MM.1S (cell line): ENCODE results near the gene TET2.

Experiments used
- DNase-seq: peaks from one replicate; pipeline ENCODE4 v3.0.0-alpha.2; 2015
- H2AFZ ChIP-seq: fragments of 300-600 bp; sonication (generic); 2 replicates; pipeline ENCODE4 v1.6.0; 2016; ENCODE audit warnings: antibody characterized with exemption, low read length
- H3F3A ChIP-seq: fragments of 300-600 bp; sonication (generic); 2 replicates; pipeline ENCODE4 v1.6.1; 2016; ENCODE audit warnings: mild to moderate bottlenecking, antibody characterized with exemption, low read length, moderate library complexity, mixed read lengths; ENCODE audit not compliant: insufficient read depth
- H3K27ac ChIP-seq: fragments of 300-600 bp; sonication (generic); 2 replicates; pipeline ENCODE4 v1.5.1; 2016; ENCODE audit warnings: mild to moderate bottlenecking, low read length
- H3K27me3 ChIP-seq: fragments of 300-600 bp; sonication (generic); replicated peaks from 2 replicates; pipeline ENCODE4 v1.6.0; 2016; ENCODE audit warnings: low read length; ENCODE audit not compliant: insufficient read depth
- H3K36me3 ChIP-seq: fragments of 300-600 bp; sonication (generic); replicated peaks from 2 replicates; pipeline ENCODE4 v1.6.1; 2016; ENCODE audit warnings: mild to moderate bottlenecking, low read length, mixed read lengths; ENCODE audit not compliant: insufficient read depth
- H3K4me1 ChIP-seq: fragments of 300-600 bp; sonication (generic); 2 replicates; pipeline ENCODE4 v1.6.1; 2016; ENCODE audit warnings: low read length, mixed read lengths
- H3K4me2 ChIP-seq: fragments of 300-600 bp; sonication (generic); 2 replicates; pipeline ENCODE4 v1.6.0; 2016; ENCODE audit warnings: low read depth, low read length
- H3K4me3 ChIP-seq: fragments of 300-600 bp; sonication (generic); 2 replicates; pipeline ENCODE4 v1.5.1; 2016; ENCODE audit warnings: low read length, mixed read lengths
- H3K79me2 ChIP-seq: fragments of 300-600 bp; sonication (generic); 2 replicates; pipeline ENCODE4 v1.6.1; 2016; ENCODE audit warnings: mixed run types, low read length, mixed read lengths
- H3K9ac ChIP-seq: fragments of 300-600 bp; sonication (generic); 2 replicates; pipeline ENCODE4 v1.6.1; 2016; ENCODE audit warnings: low read length, mixed read lengths
- H3K9me2 ChIP-seq: fragments of 300-600 bp; sonication (generic); replicated peaks from 2 replicates; pipeline ENCODE4 v1.6.1; 2016; ENCODE audit warnings: mild to moderate bottlenecking, low read length, mixed read lengths; ENCODE audit not compliant: insufficient read depth
- H3K9me3 ChIP-seq: fragments of 300-600 bp; sonication (generic); replicated peaks from 2 replicates; pipeline ENCODE4 v1.6.1; 2016; ENCODE audit warnings: mild to moderate bottlenecking, low read length, mixed read lengths; ENCODE audit not compliant: insufficient read depth
- H4K20me1 ChIP-seq: fragments of 300-600 bp; sonication (generic); 2 replicates; pipeline ENCODE4 v1.6.1; 2016; ENCODE audit warnings: mild to moderate bottlenecking, low read length, moderate library complexity, mixed read lengths; ENCODE audit not compliant: insufficient read depth
- EZH2 ChIP-seq: fragments of 300-600 bp; sonication (generic); optimal IDR thresholded peaks from 2 replicates; pipeline ENCODE3; 2017; ENCODE audit warnings: low read depth, mild to moderate bottlenecking, antibody characterized with exemption, low read length, mixed read lengths
- EZH2phosphoT487 ChIP-seq: fragments of 300-600 bp; sonication (generic); IDR thresholded peaks from 2 replicates; pipeline ENCODE4 v1.6.1; 2018; ENCODE audit warnings: antibody characterized with exemption, low read length
- TF ChIP-seq, protein P1 (sequence below): fragments of 300-600 bp; sonication (generic); IDR thresholded peaks from 2 replicates; pipeline ENCODE4 v1.5.1; 2016; ENCODE audit warnings: antibody characterized with exemption, low read length, mixed read lengths

Gene TET2

DNA sequence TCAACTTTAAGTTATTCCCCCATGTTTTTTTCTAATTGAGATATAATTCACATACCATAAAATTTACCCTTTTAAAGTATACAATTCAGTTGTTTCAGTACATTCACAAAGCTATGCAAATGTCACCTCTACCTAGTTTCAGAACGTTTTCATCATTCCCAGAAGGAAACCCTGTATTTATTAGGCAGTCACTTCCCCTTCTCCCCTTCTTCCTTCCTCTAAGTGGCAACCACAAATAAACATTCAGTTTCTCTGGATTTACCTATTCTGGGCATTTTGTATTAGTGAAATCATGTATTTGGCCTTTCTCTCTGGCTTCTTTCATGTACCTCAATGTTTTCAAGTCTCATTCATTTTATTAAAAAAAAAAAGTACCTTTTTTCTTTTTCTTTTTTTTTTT is 101.9 kb downstream of the TET2 start:
- no peaks in the 10 kb centered on the region for H3K9me3 ChIP-seq
- no peak overlapping the region for H2AFZ ChIP-seq
- no peaks in the 10 kb centered on the region for H3F3A ChIP-seq
- no peaks in the 10 kb centered on the region for H3K36me3 ChIP-seq
- H3K4me1 ChIP-seq: no peaks in the 10 kb centered on the region
- H3K79me2 ChIP-seq: no peaks in the 10 kb centered on the region
- H4K20me1 ChIP-seq: no peaks in the 10 kb centered on the region
- H3K9ac ChIP-seq: no peak overlapping the region
- H3K27me3 ChIP-seq: no peaks in the 10 kb centered on the region
- no peak overlapping the region for H3K4me2 ChIP-seq
- TF ChIP-seq EZH2phosphoT487 (no peak), EZH2 (no peak)
- TF ChIP-seq, protein P1, sequence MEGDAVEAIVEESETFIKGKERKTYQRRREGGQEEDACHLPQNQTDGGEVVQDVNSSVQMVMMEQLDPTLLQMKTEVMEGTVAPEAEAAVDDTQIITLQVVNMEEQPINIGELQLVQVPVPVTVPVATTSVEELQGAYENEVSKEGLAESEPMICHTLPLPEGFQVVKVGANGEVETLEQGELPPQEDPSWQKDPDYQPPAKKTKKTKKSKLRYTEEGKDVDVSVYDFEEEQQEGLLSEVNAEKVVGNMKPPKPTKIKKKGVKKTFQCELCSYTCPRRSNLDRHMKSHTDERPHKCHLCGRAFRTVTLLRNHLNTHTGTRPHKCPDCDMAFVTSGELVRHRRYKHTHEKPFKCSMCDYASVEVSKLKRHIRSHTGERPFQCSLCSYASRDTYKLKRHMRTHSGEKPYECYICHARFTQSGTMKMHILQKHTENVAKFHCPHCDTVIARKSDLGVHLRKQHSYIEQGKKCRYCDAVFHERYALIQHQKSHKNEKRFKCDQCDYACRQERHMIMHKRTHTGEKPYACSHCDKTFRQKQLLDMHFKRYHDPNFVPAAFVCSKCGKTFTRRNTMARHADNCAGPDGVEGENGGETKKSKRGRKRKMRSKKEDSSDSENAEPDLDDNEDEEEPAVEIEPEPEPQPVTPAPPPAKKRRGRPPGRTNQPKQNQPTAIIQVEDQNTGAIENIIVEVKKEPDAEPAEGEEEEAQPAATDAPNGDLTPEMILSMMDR: no peak
- no peak overlapping the region for H3K4me3 ChIP-seq
- H3K27ac ChIP-seq: no peak overlapping the region
- no peaks in the 10 kb centered on the region for H3K9me2 ChIP-seq
- no peak for DNase-seq

DNA sequence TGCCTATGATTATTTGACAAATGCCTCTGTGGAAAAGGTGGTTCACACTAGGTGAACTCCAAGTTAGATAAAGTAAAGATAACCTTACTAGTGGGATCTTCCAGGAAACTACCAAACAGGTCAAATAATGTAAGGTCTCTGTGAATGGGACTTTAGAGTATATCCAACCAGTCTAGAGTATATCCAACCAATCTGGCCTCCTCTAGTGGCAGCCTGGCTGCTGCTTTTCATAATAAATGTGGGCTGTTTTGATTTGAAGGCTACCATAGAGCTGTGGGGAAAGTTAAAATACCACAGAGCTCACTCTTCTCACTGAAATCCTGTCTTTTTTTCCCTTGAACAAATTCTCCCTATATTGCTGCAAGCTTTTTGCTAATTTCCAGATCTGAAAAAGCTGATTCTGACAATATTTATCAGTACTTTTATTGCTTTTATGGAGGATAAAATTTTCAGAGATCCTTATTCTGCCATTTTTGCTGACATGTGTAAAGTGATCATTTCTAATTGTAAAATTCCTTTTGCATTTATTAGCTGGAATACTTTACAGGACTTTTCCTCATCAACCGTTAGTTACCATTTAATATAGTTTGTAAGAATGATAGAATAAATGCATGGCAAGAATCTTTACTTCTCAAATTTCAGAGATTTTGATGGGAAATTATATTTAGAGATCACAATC is 111.3 kb downstream of the TET2 start:
- TF ChIP-seq, protein P1: no peak
- TF ChIP-seq EZH2: no peak
- TF ChIP-seq EZH2phosphoT487: no peak
- no peak for DNase-seq
- Histone ChIP-seq H3F3A (no peaks in the 10 kb centered on the region), H3K4me3 (no peak overlapping the region), H3K27ac (no peak overlapping the region), H3K79me2 (no peaks in the 10 kb centered on the region), H3K9ac (no peak overlapping the region), H3K4me2 (no peak overlapping the region), H4K20me1 (no peaks in the 10 kb centered on the region), H3K4me1 (no peaks in the 10 kb centered on the region), H3K36me3 (no peaks in the 10 kb centered on the region), H2AFZ (no peak overlapping the region), H3K9me3 (no peaks in the 10 kb centered on the region), H3K27me3 (no peaks in the 10 kb centered on the region), H3K9me2 (no peaks in the 10 kb centered on the region)

DNA sequence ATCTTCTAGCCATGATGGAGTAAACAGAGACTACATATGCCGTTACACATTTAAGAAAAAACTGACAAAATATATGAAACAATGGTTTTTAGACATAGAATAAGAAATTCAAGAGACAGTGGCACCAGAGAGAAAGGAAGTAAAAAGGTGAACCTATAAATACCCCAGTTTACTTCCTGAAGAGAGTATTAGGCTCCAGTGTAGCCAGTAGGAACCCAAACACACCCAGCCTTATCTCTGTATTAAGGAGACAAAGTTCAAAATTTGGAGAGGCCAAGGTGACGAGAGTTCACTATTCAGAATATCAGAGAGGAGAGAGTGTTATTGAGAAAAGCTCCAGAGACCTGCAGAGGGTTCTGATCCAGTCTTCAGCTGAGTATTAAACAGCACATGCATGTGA is 119.0 kb downstream of the TET2 start:
- no peaks in the 10 kb centered on the region for H3K4me1 ChIP-seq
- H3K79me2 ChIP-seq: no peaks in the 10 kb centered on the region
- no peak overlapping the region for H3K9ac ChIP-seq
- H3K9me3 ChIP-seq: no peaks in the 10 kb centered on the region
- H2AFZ ChIP-seq: no peak overlapping the region
- no peaks in the 10 kb centered on the region for H3K36me3 ChIP-seq
- H3F3A ChIP-seq: no peaks in the 10 kb centered on the region
- no peaks in the 10 kb centered on the region for H3K27me3 ChIP-seq
- no peaks in the 10 kb centered on the region for H4K20me1 ChIP-seq
- no peak overlapping the region for H3K4me2 ChIP-seq
- TF ChIP-seq, protein P1: no peak
- TF ChIP-seq EZH2 (no peak), EZH2phosphoT487 (no peak)
- no peak overlapping the region for H3K4me3 ChIP-seq
- H3K27ac ChIP-seq: no peak overlapping the region
- H3K9me2 ChIP-seq: no peaks in the 10 kb centered on the region
- no peak for DNase-seq
